Activated CD4-positive, CD25-positive, alpha-beta regulatory T cell (primary cell): Measurements from ENCODE around the gene DCTN2.
"Not testable (repeated sequence)": the region's sequence is repeated elsewhere in the genome, so short reads cannot be mapped to it uniquely, and the experiment has no call there.

Source experiments
- DNase-seq, 4 experiments: peaks; one replicate each; lab custom pipeline; 2025; lab: John Stamatoyannopoulos, UW

Gene DCTN2

GRCh38 chr12:57546438-57547287 is at the start of gene DCTN2:
Gene DCTN2 (minus strand): TSS chr12:57547192. CDS start chr12:57547063, 129 bp downstream.
- DNase-seq = peak; percentile 78 to 86 (median 80)

GRCh38 chr12:57593187-57593586 is 46.2 kb upstream of the DCTN2 start:
- DNase-seq = no peak

GRCh38 chr12:57592551-57593165 is 45.7 kb upstream of the DCTN2 start:
- no peak for DNase-seq

- no peak for DNase-seq
Observed at GRCh38 chr12:57591782-57592325, 44.9 kb upstream of the DCTN2 start.

GRCh38 chr12:57590864-57591781 is 44.1 kb upstream of the DCTN2 start, which contains the start of gene PIP4K2C:
Gene PIP4K2C (plus strand): TSS chr12:57591192. CDS start chr12:57591290, 98 bp downstream.
- peak; percentile 47 to 68 (median 51) for DNase-seq

GRCh38 chr12:57590479-57590863 is 43.5 kb upstream of the DCTN2 start:
- DNase-seq = no peak

- DNase-seq = not testable (repeated sequence)
Observed at GRCh38 chr12:57588951-57589610, 42.1 kb upstream of the DCTN2 start.

- DNase-seq = no peak
Observed at GRCh38 chr12:57586832-57587429, 39.9 kb upstream of the DCTN2 start.

GRCh38 chr12:57586128-57586527 is 39.1 kb upstream of the DCTN2 start:
- DNase-seq = no peak

GRCh38 chr12:57585156-57585555 is 38.2 kb upstream of the DCTN2 start:
- no peak for DNase-seq

GRCh38 chr12:57584690-57585089 is 37.7 kb upstream of the DCTN2 start:
- no peak for DNase-seq

- no peak for DNase-seq
Observed at GRCh38 chr12:57584050-57584449, 37.1 kb upstream of the DCTN2 start.

- DNase-seq = peak; percentile 20 to 49 (median 33)
Observed at GRCh38 chr12:57583008-57583831, 36.2 kb upstream of the DCTN2 start.

- DNase-seq = no peak
Observed at GRCh38 chr12:57582440-57582839, 35.4 kb upstream of the DCTN2 start.

GRCh38 chr12:57581802-57582201 is 34.8 kb upstream of the DCTN2 start:
- DNase-seq = no peak

- no peak for DNase-seq
Observed at GRCh38 chr12:57580466-57580795, 33.4 kb upstream of the DCTN2 start.

GRCh38 chr12:57579677-57580465 is 32.9 kb upstream of the DCTN2 start:
- DNase-seq = no peak

GRCh38 chr12:57579011-57579410 is 32.0 kb upstream of the DCTN2 start:
- no peak for DNase-seq
